Keratinocyte (primary cell): Measurements from ENCODE around the gene ARID3B. TPM values are rescaled to one million over a fixed set of nuclear protein-coding genes. Genes with fewer than 3 reads are reported as not detected.

Source experiments
- DNase-seq: peaks from one replicate; pipeline ENCODE4 v3.0.0-alpha.2; 2011; ENCODE audit warnings: low read depth, missing footprints, low spot score
- FAIRE-seq: peaks from 2 replicates; lab custom pipeline; 2011; peaks lifted over from hg19 to GRCh38; lab: Jason Lieb, UNC
- H2AFZ ChIP-seq: 2 replicates; pipeline ENCODE4 v1.6.0; 2012; ENCODE audit warnings: low read length, control low read depth, inconsistent platforms; ENCODE audit not compliant: control insufficient read depth
- H3K27ac ChIP-seq: 2 replicates; pipeline ENCODE4 v1.5.1; 2011; ENCODE audit warnings: low read length; ENCODE audit not compliant: control insufficient read depth, insufficient read depth
- H3K27me3 ChIP-seq: 3 replicates; pipeline ENCODE4 v1.6.0; 2011; ENCODE audit warnings: low read length; ENCODE audit not compliant: control insufficient read depth, insufficient read depth; ENCODE audit errors: extremely low read depth
- H3K36me3 ChIP-seq, 2 experiments: 2 replicates in 1 of 2; 3 replicates in 1 of 2; pipeline ENCODE4 v1.5.1; 2011; ENCODE audit warnings: low read length in 2 of 2, mild to moderate bottlenecking in 1 of 2; ENCODE audit not compliant: control insufficient read depth in 2 of 2, insufficient read depth in 2 of 2; ENCODE audit errors: extremely low read depth in 1 of 2
- H3K4me1 ChIP-seq: 3 replicates; pipeline ENCODE4 v1.5.1; 2011; ENCODE audit warnings: low read length; ENCODE audit not compliant: control insufficient read depth, insufficient read depth; ENCODE audit errors: extremely low read depth
- H3K4me2 ChIP-seq: 3 replicates; pipeline ENCODE4 v1.6.0; 2011; ENCODE audit warnings: low read depth, low read length; ENCODE audit not compliant: control insufficient read depth, insufficient read depth; ENCODE audit errors: extremely low read depth
- H3K4me3 ChIP-seq, 3 experiments: fragments of 200-600 bp in 1 of 3; sonication (generic) in 1 of 3; 2 replicates in 2 of 3; 3 replicates in 1 of 3; pipeline ENCODE4 v1.5.1; 2011 to 2016; ENCODE audit warnings: low read length in 3 of 3, mild to moderate bottlenecking in 3 of 3, control low read depth in 2 of 3, inconsistent platforms in 1 of 3, low read depth in 1 of 3, mixed read lengths in 1 of 3, mixed run types in 1 of 3, moderate library complexity in 1 of 3; ENCODE audit not compliant: control insufficient read depth in 2 of 3, insufficient read depth in 2 of 3; ENCODE audit errors: extremely low read depth in 1 of 3
- H3K79me2 ChIP-seq: 2 replicates; pipeline ENCODE4 v1.6.0; 2012; ENCODE audit warnings: low read length; ENCODE audit not compliant: control insufficient read depth, insufficient read depth
- H3K9ac ChIP-seq: 3 replicates; pipeline ENCODE4 v1.6.0; 2011; ENCODE audit warnings: low read length; ENCODE audit not compliant: control insufficient read depth, insufficient read depth; ENCODE audit errors: extremely low read depth
- H3K9me1 ChIP-seq: 3 replicates; pipeline ENCODE4 v1.6.0; 2011; ENCODE audit warnings: low read length; ENCODE audit not compliant: control insufficient read depth, insufficient read depth; ENCODE audit errors: extremely low read depth
- H3K9me3 ChIP-seq: 2 replicates; pipeline ENCODE4 v1.5.1; 2012; ENCODE audit warnings: low read depth, low read length; ENCODE audit not compliant: control insufficient read depth
- H4K20me1 ChIP-seq: 3 replicates; pipeline ENCODE4 v1.6.0; 2011; ENCODE audit warnings: low read length; ENCODE audit not compliant: control insufficient read depth, insufficient read depth; ENCODE audit errors: extremely low read depth
- CTCF ChIP-seq, 3 experiments: IDR thresholded peaks in 1 of 3; conservative IDR thresholded peaks in 1 of 3; optimal IDR thresholded peaks in 1 of 3; 2 replicates in 2 of 3; 3 replicates in 1 of 3; pipeline versions ENCODE3 to v1.5.1; 2011; ENCODE audit warnings: low read length in 3 of 3, mild to moderate bottlenecking in 3 of 3, moderate library complexity in 2 of 3, control low read depth in 1 of 3, inconsistent platforms in 1 of 3; ENCODE audit not compliant: insufficient read depth in 2 of 3; ENCODE audit errors: extremely low read depth in 1 of 3
- EZH2 ChIP-seq: IDR thresholded peaks from one replicate; pipeline ENCODE4 v1.6.1; 2012; ENCODE audit warnings: inconsistent platforms, mild to moderate bottlenecking, low read length, moderate library complexity
- dilution Hi-C: fragments of 300-500 bp; cut with MboI; formaldehyde crosslinking; loops from one replicate; pipeline ENCODE4 v1.7.0; 2020; ENCODE audit warnings: low sequenced_read_pairs; ENCODE audit not compliant: extremely low pct_ligation_motif_present
- polyA plus RNA-seq, 5 experiments: library from polyadenylated mRNA; depleted of rRNA in 3 of 5; stranded (reverse) in 3 of 5; stranded (forward) in 1 of 5; unstranded in 1 of 5; fragments of >200 nt; gene quantifications; 1 replicate in 1 of 5; 2 replicates in 3 of 5; 3 replicates in 1 of 5; pipeline versions ENCODE4 v1.2.1 to v1.2.3, GENCODE V29; 2011 to 2012; ENCODE audit warnings: missing spikeins in 2 of 5, low read depth in 1 of 5, low replicate concordance in 1 of 5

The ARID3B gene
- polyA plus RNA-seq, 1 donor (not counting 4 experiments of a cell fraction or from before 2014, with no cell fraction given), result 3.6 TPM

- peak; percentile 74 for FAIRE-seq
- H3K4me2 ChIP-seq, result no peak overlapping the region
Measured at GRCh38 chr15:74635228-74635627, 94.2 kb downstream of the ARID3B start.

GRCh38 chr15:74636984-74637383 lies 96.0 kb downstream of the ARID3B start:
- FAIRE-seq, result no peak
- dilution Hi-C loops, result no loop called here

More at GRCh38 chr15:74635228-74635627, 94.2 kb downstream of the ARID3B start:
- H3K27ac ChIP-seq, result no peak overlapping the region
- TF ChIP-seq EZH2 (no peak), CTCF (optimal IDR thresholded peaks at IDR 0.05 in 1 of 3, IDR thresholded peaks at IDR 0.05 in 1 of 3, conservative IDR thresholded peaks at IDR 0.05 in 1 of 3; ENCODE audit: extremely low read depth in 1 of 3, insufficient read depth in 2 of 3, low read length in 3 of 3) (peak; percentile 73 to 99 (median 97))
- H3K9ac ChIP-seq, result no peak overlapping the region
- no peak overlapping the region for H2AFZ ChIP-seq
- H3K9me1 ChIP-seq, result no peaks in the 10 kb centered on the region
- H3K79me2 ChIP-seq, result no peaks in the 10 kb centered on the region
- peaks cover 26 to 51% of the 10 kb centered on the region in 2 experiments for H3K36me3 ChIP-seq
- no peaks in the 10 kb centered on the region for H3K4me1 ChIP-seq
- dilution Hi-C loops, result no loop called here
- H3K4me3 ChIP-seq, result no peak overlapping the region
- no peaks in the 10 kb centered on the region for H3K9me3 ChIP-seq
- DNase-seq, result peak; percentile 44
- peaks cover 5% of the 10 kb centered on the region for H4K20me1 ChIP-seq
- no peaks in the 10 kb centered on the region for H3K27me3 ChIP-seq

More at GRCh38 chr15:74636984-74637383, 96.0 kb downstream of the ARID3B start:
- Histone ChIP-seq H3K27ac (no peak overlapping the region), H3K4me3 (no peak overlapping the region), H3K9me3 (no peaks in the 10 kb centered on the region), H2AFZ (no peak overlapping the region), H4K20me1 (peaks cover 4% of the 10 kb centered on the region), H3K36me3 (peaks cover 28 to 42% of the 10 kb centered on the region in 2 experiments), H3K9me1 (no peaks in the 10 kb centered on the region), H3K4me2 (no peak overlapping the region), H3K9ac (no peak overlapping the region), H3K79me2 (peaks cover 3% of the 10 kb centered on the region), H3K27me3 (no peaks in the 10 kb centered on the region), H3K4me1 (peaks cover 1% of the 10 kb centered on the region)
- TF ChIP-seq EZH2, result no peak
- TF ChIP-seq CTCF (optimal IDR thresholded peaks at IDR 0.05 in 1 of 3, IDR thresholded peaks at IDR 0.05 in 1 of 3, conservative IDR thresholded peaks at IDR 0.05 in 1 of 3; ENCODE audit: extremely low read depth in 1 of 3, insufficient read depth in 2 of 3, low read length in 3 of 3), result no peak
- no peak for DNase-seq
